Neural progenitor cell (in vitro differentiated cells): ENCODE results near the gene PRICKLE3.

Source experiments
- EZH2phosphoT487 ChIP-seq: fragments of 200-600 bp; sonication (generic); IDR thresholded peaks from 2 replicates; pipeline ENCODE4 v1.6.1; 2017; ENCODE audit warnings: antibody characterized with exemption
- TF ChIP-seq, protein P1 (sequence below): fragments of 200-600 bp; sonication (generic); IDR thresholded peaks from 2 replicates; pipeline ENCODE4 v1.5.1; 2017; ENCODE audit warnings: antibody characterized with exemption, mild to moderate bottlenecking

DNA sequence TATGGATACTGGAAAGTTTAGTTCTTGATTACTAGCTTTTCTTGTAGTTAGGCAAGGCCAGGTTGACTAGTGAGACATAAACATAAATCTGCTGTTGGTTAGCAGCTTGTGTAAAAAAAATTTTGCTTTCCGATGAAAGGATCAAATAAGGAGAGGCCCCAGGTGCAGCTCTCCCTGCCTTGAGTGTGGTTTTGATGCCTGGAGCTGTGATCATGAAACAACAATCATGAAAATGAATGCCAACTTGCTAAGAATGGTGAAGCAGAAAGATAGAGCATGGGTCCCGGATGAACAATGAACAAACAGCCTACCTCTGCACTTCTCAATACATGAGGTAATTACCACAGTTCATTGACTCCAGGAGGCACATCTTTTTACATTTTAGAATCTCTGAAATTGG lies 28.2 kb upstream of the PRICKLE3 start:
- TF ChIP-seq, protein P1, sequence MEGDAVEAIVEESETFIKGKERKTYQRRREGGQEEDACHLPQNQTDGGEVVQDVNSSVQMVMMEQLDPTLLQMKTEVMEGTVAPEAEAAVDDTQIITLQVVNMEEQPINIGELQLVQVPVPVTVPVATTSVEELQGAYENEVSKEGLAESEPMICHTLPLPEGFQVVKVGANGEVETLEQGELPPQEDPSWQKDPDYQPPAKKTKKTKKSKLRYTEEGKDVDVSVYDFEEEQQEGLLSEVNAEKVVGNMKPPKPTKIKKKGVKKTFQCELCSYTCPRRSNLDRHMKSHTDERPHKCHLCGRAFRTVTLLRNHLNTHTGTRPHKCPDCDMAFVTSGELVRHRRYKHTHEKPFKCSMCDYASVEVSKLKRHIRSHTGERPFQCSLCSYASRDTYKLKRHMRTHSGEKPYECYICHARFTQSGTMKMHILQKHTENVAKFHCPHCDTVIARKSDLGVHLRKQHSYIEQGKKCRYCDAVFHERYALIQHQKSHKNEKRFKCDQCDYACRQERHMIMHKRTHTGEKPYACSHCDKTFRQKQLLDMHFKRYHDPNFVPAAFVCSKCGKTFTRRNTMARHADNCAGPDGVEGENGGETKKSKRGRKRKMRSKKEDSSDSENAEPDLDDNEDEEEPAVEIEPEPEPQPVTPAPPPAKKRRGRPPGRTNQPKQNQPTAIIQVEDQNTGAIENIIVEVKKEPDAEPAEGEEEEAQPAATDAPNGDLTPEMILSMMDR: no peak
- no peak for TF ChIP-seq EZH2phosphoT487
